Esophagus muscularis mucosa (tissue), 4 donors: Measurements from ENCODE around the gene PRAMEF2.
"Not testable (repeated sequence)": the region's sequence is repeated elsewhere in the genome, so short reads cannot be mapped to it uniquely, and the experiment has no call there.

Experiments used
- CTCF ChIP-seq, 3 experiments: fragments of 200-600 bp in 2 of 3; fragments of 450-650 bp in 1 of 3; sonication (generic) in 2 of 3; IDR thresholded peaks; one replicate each; pipeline ENCODE4 v1.5.1; 2017 to 2019; ENCODE audit warnings: antibody characterized with exemption in 3 of 3, mild to moderate bottlenecking in 2 of 3, moderate library complexity in 1 of 3
- EP300 ChIP-seq: sonication (generic); formaldehyde crosslinking; IDR thresholded peaks from one replicate; pipeline ENCODE4 v1.6.1; 2017; ENCODE audit warnings: antibody characterized with exemption
- POLR2A ChIP-seq: fragments of 450-650 bp; IDR thresholded peaks from one replicate; pipeline ENCODE4 v1.6.1; 2017; ENCODE audit warnings: antibody characterized with exemption, moderate library complexity, mild to moderate bottlenecking, low read depth
- POLR2AphosphoS5 ChIP-seq, 2 donors: sonication (generic); formaldehyde crosslinking; IDR thresholded peaks; one replicate each; pipeline ENCODE4 v1.6.1; 2017; ENCODE audit warnings: antibody characterized with exemption in 2 of 2

GRCh38 chr1:12819061-12819460 is 37.8 kb upstream of the PRAMEF2 start:
- TF ChIP-seq CTCF (IDR thresholded peaks at IDR 0.05); POLR2A; EP300; POLR2AphosphoS5 (IDR thresholded peaks at IDR 0.05): not testable (repeated sequence)
